ENCODE data around the gene EMC10.
A peak's percentile ranks its signal among the peaks of the same experiment; 100 is the strongest.

EMC10 gene

GRCh38 chr19:50498219-50499056 is 22.1 kb downstream of the EMC10 start:
- FAIRE-seq, result no peak

GRCh38 chr19:50500060-50500752 is 23.9 kb downstream of the EMC10 start:
- FAIRE-seq, result no peak

GRCh38 chr19:50500753-50501151 is 24.4 kb downstream of the EMC10 start:
- no peak for FAIRE-seq

- FAIRE-seq, result no peak
These were observed 24.9 kb downstream of the EMC10 start for GRCh38 chr19:50501186-50501567.

- no peak for FAIRE-seq
These were observed 25.5 kb downstream of the EMC10 start for GRCh38 chr19:50501568-50502475.

GRCh38 chr19:50505856-50506611 is 29.7 kb downstream of the EMC10 start:
- FAIRE-seq, result no peak

- FAIRE-seq, result no peak
These were observed 30.4 kb downstream of the EMC10 start for GRCh38 chr19:50506700-50507099.

- FAIRE-seq, result no peak
These were observed 31.1 kb downstream of the EMC10 start for GRCh38 chr19:50507376-50507775.

GRCh38 chr19:50508843-50509190 is 32.5 kb downstream of the EMC10 start:
- FAIRE-seq, result no peak

- no peak for FAIRE-seq
These were observed 33.1 kb downstream of the EMC10 start for GRCh38 chr19:50509366-50509765.

GRCh38 chr19:50510121-50510670 is 33.9 kb downstream of the EMC10 start:
- no peak for FAIRE-seq

GRCh38 chr19:50510700-50511068 is 34.4 kb downstream of the EMC10 start:
- no peak for FAIRE-seq

- FAIRE-seq, result peak; percentile 99
These were observed 34.9 kb downstream of the EMC10 start, which contains the start of gene JOSD2 for GRCh38 chr19:50511069-50511822. TSS of gene JOSD2 (minus strand) at chr19:50511191. CDS start at chr19:50510431, 760 bp downstream.

GRCh38 chr19:50512112-50512998 is 36.0 kb downstream of the EMC10 start:
- FAIRE-seq, result no peak

- no peak for FAIRE-seq
These were observed 36.9 kb downstream of the EMC10 start for GRCh38 chr19:50512999-50513745.

GRCh38 chr19:50513746-50514345 is 37.5 kb downstream of the EMC10 start, which contains the start of gene ASPDH:
TSS of gene ASPDH (minus strand) at chr19:50513913. CDS start at chr19:50513823, 90 bp downstream.
- FAIRE-seq, result no peak

GRCh38 chr19:50514346-50515167 is 38.2 kb downstream of the EMC10 start:
- no peak for FAIRE-seq

GRCh38 chr19:50515168-50515561 is 38.9 kb downstream of the EMC10 start:
- no peak for FAIRE-seq

Data from A204.1 (cell line).